SW480 (cell line): ENCODE results near the gene SIGLEC15.

Experiments
- DNase-seq: peaks from one replicate; pipeline ENCODE4 v3.0.0-alpha.2; 2016; ENCODE audit warnings: low spot score

SIGLEC15 gene

GRCh38 chr18:45879681-45880655, 54.5 kb downstream of the SIGLEC15 start:
- DNase-seq: peak; percentile 24

GRCh38 chr18:45880876-45881558, 55.5 kb downstream of the SIGLEC15 start:
- no peak for DNase-seq

GRCh38 chr18:45887585-45887984, 62.1 kb downstream of the SIGLEC15 start:
- no peak for DNase-seq

GRCh38 chr18:45889419-45890064, 64.1 kb downstream of the SIGLEC15 start:
- DNase-seq: no peak

GRCh38 chr18:45890606-45891005, 65.1 kb downstream of the SIGLEC15 start:
- DNase-seq: no peak

- DNase-seq: no peak
These were observed 66.3 kb downstream of the SIGLEC15 start for GRCh38 chr18:45891806-45892205.
